Fibroblast of skin of right biceps (primary cell): Measurements from ENCODE around the gene PRR23A.
"Not testable (repeated sequence)": the region's sequence is repeated elsewhere in the genome, so short reads cannot be mapped to it uniquely, and the experiment has no call there.

ENCODE experiments used
- DNase-seq: peaks from one replicate; pipeline ENCODE4 v3.0.0-alpha.2; 2013

PRR23A gene

GRCh38 chr3:139006051-139006716, at the start of gene PRR23A:
TSS of gene PRR23A (minus strand) at chr3:139006268. CDS start at chr3:139006268, 0 bp downstream.
- no peak for DNase-seq

DNA sequence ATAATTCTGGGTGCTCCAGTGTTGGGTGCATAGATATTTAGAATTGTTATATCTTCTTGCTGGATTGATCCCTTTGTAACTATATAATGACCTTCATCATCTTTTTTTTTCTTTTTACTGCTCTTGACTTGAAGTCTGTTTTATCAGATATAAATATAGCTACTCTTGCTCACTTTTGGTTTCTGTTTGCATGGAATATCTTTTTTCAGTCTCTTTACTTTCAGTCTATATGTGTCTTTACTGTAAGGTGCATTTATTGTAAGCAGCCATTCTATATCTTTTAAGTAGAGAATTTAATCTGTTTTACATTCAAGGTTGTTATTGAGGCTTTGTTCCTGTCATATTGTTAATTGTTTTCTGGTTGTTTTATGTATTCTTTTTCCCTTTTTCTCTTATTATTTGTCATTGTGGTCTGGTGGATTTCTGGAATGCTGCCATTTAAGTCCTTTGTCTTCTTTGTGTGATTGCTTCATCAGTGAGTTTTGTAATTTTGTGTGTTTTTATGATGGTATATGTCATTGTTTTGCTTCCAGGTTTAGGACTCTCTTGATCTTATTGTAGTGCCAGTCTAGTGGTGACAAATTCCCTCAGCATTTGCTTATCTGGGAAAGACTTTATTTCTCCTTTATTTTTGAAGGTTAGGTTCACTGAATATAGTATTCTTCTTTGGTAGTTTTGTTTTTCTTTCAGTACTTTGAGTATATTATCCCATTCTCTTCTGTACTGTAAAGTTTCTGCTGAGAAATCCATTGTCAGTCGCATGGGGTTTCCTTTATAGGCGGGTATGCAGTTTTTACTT, 46.9 kb upstream of the PRR23A start:
- DNase-seq: no peak

DNA sequence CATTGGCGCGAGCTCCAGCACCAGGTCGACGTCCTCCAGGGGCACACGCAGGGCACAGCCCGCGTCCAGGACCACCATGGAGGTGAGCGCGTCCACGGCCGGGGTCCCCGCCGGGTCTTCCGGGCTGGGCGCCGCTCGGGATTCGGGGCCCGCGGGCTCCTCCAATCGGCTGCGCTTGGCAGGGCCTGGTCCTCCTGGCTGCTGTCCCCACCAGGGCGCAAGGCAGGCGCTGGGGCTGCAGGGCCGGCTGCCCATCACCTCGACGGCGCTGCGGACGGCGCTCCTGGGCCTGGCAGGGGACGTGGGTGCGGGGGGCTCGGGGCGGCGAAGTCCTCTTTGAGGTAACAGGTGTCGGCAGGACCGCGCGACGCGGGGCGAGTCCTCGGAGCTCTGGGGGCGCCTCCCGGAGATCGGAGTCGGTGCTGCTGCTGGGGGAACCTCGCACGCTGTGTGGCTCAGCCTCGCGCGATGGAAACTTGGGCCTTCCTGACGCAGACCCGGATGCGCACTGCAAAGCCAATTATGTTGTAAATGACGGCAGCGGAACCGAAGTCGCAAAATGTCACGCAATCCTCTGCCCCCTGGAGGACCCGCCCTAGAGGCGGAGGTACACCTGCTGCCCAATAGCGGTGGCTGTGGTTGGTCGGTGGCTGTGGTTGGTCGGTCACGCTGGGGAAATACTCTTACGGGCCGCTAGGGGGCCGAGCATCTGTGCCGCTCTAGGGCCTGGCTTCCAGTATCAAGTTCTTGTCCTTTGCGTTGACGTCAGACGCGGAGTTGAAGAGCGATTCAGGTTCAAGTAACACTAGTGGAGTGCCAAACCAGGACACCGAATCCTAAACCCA, 38.5 kb upstream of the PRR23A start, which contains the start of gene PRR23C:
Gene PRR23C, minus strand, starts transcription at position 527 of the 845 bp plus-strand sequence. Its CDS starts 272 bp downstream, at position 255.
- no peak for DNase-seq

- no peak for DNase-seq
Measured at GRCh38 chr3:139043554-139044365, 37.7 kb upstream of the PRR23A start.

DNA sequence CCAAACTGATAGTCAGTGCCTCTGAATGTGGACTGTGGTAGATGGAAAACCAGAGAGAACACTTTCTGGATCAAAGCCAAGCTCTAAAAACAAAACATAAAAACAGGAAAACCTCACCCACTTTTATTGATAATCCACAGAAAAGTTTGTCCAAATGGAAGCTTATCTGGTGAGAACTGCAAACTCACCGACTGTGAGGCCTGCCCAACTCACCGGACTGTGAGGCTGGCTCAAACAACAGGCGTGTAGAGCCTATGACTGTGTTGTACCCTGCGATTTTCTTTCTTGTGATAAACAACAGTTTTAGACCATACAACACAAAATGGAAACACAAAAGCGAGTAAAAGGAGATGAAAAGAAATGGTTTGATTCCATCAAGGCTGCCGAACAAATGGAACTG, 31.4 kb upstream of the PRR23A start:
- no peak for DNase-seq

DNA sequence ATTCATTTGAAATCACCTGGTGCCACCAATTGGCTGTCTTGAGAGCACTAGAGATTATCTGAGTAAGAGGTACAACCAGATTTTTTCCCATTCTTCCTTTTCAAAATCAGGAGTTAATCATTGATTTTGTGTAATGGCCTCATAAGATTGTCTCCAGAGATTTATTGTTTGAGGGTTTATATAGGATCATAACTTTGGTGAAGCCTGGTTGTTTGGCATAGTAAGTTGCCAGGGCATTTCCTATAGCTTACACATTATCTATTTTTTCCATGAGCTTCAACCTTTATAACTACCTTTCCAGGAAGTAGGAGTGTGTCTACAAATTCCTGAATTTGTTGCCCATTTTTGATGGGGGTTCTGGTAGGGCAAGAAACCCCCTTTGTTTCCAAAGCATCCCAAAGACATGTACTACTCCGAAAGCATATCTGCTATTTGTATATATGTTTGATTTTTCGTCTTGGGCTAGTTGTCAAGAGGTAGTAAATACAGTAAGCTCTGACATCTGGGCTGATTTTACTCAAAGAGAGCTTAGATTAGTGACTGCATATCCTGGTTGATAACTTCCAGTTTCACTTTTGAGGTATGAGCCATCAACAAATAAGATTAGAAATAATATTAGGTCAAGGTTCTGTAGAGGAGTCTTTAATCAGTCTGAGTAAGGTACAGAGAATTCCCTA, 26.4 kb upstream of the PRR23A start:
- DNase-seq: no peak

GRCh38 chr3:139030576-139030975, 24.5 kb upstream of the PRR23A start:
- DNase-seq: not testable (repeated sequence)

GRCh38 chr3:139024968-139025367, 18.9 kb upstream of the PRR23A start:
- DNase-seq: no peak

GRCh38 chr3:139020868-139021234, 14.8 kb upstream of the PRR23A start, which contains the start of gene PRR23B:
TSS of gene PRR23B (minus strand) at chr3:139020926. CDS start at chr3:139020661, 265 bp downstream.
- no peak for DNase-seq

DNA sequence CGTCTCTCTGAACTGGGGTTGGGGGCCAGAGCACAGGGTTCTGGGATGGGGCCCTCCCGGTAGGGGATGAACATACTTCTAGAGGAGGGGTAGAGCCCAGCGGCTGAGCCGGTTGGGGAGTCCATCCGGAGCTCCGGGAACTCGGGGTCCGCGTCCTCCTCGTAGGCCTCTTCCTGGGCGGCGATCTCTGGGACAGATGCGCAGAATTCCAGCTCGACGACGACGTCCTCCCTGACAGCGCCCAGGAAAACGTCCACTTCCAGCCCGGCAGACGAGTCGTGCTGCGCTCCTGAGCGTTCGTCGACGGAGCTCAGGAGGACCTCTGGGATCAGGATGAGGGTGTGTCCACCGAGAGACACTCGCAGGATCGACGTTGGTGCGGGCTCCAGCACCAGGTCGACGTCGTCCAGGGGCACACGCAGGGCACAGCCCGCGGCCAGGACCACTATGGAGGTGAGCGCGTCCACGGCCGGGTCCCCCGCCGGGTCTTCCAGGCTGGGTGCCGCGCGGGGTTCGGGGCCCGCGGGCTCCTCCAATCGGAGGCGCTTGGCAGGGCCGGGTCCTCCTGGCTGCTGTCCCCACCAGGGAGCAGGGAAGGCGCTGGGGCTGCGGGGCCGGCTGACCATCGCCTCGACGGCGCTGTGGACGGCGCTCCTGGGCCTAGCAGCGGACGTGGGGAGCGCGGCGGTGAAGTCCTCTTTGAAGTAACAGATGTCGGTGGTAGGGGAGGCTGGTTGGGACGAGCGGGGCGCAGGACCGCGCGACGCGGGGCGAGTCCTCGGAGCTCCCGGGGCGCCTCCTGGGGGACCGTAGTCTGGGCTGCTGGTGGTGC, 14.2 kb upstream of the PRR23A start:
- no peak for DNase-seq

- DNase-seq: no peak
Measured at GRCh38 chr3:139016430-139017048, 10.5 kb upstream of the PRR23A start.

DNA sequence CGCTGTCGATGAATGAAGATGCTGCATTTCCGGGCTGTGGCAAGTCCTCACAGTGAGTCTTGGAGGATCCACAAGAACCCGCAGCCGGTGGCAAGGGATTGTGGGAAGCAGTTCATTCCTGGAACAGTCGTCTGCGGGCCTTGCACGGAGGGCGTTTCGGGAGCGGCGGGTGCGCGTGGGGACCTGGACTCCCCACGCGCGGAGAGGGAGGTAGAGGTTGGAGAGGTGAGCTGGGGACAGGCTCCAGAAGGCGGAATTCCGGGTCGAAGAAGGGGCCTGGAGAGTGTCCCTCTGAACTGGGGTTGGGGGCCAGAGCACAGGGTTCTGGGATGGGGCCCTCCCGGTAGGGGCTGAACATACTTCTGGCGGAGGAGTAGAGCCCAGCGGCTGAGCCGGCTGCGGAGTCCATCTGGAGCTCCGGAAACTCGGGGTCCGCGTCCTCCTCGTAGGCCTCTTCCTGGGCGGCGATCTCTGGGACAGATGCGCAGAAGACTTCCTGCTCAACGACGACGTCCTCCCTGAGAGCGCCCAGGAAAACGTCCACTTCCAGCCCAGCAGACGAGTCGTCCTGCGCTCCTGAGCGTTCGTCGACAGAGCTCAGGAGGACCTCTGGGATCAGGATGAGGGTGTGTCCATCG, 593 bp downstream of the PRR23A start:
- no peak for DNase-seq

- DNase-seq: no peak
Measured at GRCh38 chr3:138995706-138996105, 10.4 kb downstream of the PRR23A start.

- no peak for DNase-seq
Measured at GRCh38 chr3:138987181-138987580, 18.9 kb downstream of the PRR23A start.

- DNase-seq: no peak
Measured at GRCh38 chr3:138985932-138986331, 20.1 kb downstream of the PRR23A start.

- no peak for DNase-seq
Measured at GRCh38 chr3:138984816-138985215, 21.3 kb downstream of the PRR23A start.

GRCh38 chr3:138976047-138976446, 30.0 kb downstream of the PRR23A start:
- DNase-seq: no peak

DNA sequence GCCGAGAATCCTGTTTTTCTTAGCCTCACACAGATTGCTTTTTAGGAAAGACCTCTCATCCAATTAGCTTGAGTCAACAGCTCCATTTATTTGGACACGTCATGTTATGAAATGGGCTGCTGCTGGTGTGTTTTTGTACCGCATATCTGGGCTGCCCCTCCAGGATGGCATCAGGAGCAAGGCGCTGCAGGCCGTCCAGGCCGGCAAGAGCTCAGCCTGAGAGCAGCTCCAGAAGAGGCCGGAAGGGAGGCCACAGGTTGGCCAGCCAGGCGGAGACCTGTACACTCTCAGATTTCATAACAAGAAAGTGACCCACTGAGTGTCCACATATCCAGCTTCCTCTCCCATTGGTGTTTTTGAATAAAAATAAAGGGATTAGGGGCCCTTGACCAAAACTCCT, 30.7 kb downstream of the PRR23A start:
- no peak for DNase-seq

GRCh38 chr3:138974462-138974861, 31.6 kb downstream of the PRR23A start:
- peak; percentile 47 for DNase-seq

GRCh38 chr3:138972941-138973340, 33.1 kb downstream of the PRR23A start:
- DNase-seq: no peak
